ENCODE measurements around the gene RIN3.

The RIN3 gene

GRCh38 chr14:92506231-92506630 lies 7.3 kb upstream of the RIN3 start:
- DNase-seq (ENCODE audit: low read depth in 1 of 2, low spot score in 1 of 2), result no peak

- DNase-seq (ENCODE audit: low read depth in 1 of 2, low spot score in 1 of 2), result no peak
These were observed 6.3 kb upstream of the RIN3 start for GRCh38 chr14:92507174-92507768.

- DNase-seq (ENCODE audit: low read depth in 1 of 2, low spot score in 1 of 2), result no peak
These were observed 2.6 kb upstream of the RIN3 start for GRCh38 chr14:92510972-92511371.

GRCh38 chr14:92511453-92512238 lies 1.9 kb upstream of the RIN3 start:
- no peak for DNase-seq (ENCODE audit: low read depth in 1 of 2, low spot score in 1 of 2)

GRCh38 chr14:92512807-92513203 lies 776 bp upstream of the RIN3 start:
- DNase-seq (ENCODE audit: low read depth in 1 of 2, low spot score in 1 of 2), result no peak

- no peak for DNase-seq (ENCODE audit: low read depth in 1 of 2, low spot score in 1 of 2)
These were observed 624 bp downstream of the RIN3 start for GRCh38 chr14:92513966-92514843.

- no peak for DNase-seq (ENCODE audit: low read depth in 1 of 2, low spot score in 1 of 2)
These were observed 1.4 kb downstream of the RIN3 start for GRCh38 chr14:92514844-92515514.

- no peak for DNase-seq (ENCODE audit: low read depth in 1 of 2, low spot score in 1 of 2)
These were observed 2.2 kb downstream of the RIN3 start for GRCh38 chr14:92515546-92516343.

- no peak for DNase-seq (ENCODE audit: low read depth in 1 of 2, low spot score in 1 of 2)
These were observed 2.9 kb downstream of the RIN3 start for GRCh38 chr14:92516344-92516965.

- DNase-seq (ENCODE audit: low read depth in 1 of 2, low spot score in 1 of 2), result no peak
These were observed 3.5 kb downstream of the RIN3 start for GRCh38 chr14:92516966-92517506.

GRCh38 chr14:92517761-92518160 lies 4.2 kb downstream of the RIN3 start:
- DNase-seq (ENCODE audit: low read depth in 1 of 2, low spot score in 1 of 2), result no peak

GRCh38 chr14:92519246-92520101 lies 5.9 kb downstream of the RIN3 start:
- no peak for DNase-seq (ENCODE audit: low read depth in 1 of 2, low spot score in 1 of 2)

GRCh38 chr14:92520102-92521057 lies 6.8 kb downstream of the RIN3 start:
- DNase-seq (ENCODE audit: low read depth in 1 of 2, low spot score in 1 of 2), result no peak

GRCh38 chr14:92521058-92521415 lies 7.5 kb downstream of the RIN3 start:
- DNase-seq (ENCODE audit: low read depth in 1 of 2, low spot score in 1 of 2), result no peak

GRCh38 chr14:92523752-92524151 lies 10.2 kb downstream of the RIN3 start:
- DNase-seq (ENCODE audit: low read depth in 1 of 2, low spot score in 1 of 2), result no peak

GRCh38 chr14:92524602-92525185 lies 11.1 kb downstream of the RIN3 start:
- no peak for DNase-seq (ENCODE audit: low read depth in 1 of 2, low spot score in 1 of 2)

GRCh38 chr14:92525322-92526095 lies 11.9 kb downstream of the RIN3 start:
- DNase-seq (ENCODE audit: low read depth in 1 of 2, low spot score in 1 of 2), result no peak

Data from activated CD4-positive, alpha-beta T cell treated with anti-CD3 and anti-CD28 coated beads, Interleukin-2, amount 50 U/mL, for 24 hours (primary cell).